Cerebellar nuclear complex (tissue), 1 donor: ENCODE results near the gene ARMC12.
"Not testable (repeated sequence)": the region's sequence is repeated elsewhere in the genome, so short reads cannot be mapped to it uniquely, and the experiment has no call there.

Experiments used
- DNase-seq, 2 experiments: peaks; one replicate each; lab custom pipeline; 2025; lab: John Stamatoyannopoulos, UW

Gene ARMC12

GRCh38 chr6:35736982-35737412, at the start of gene ARMC12:
Gene ARMC12, plus strand, starts transcription at chr6:35737032. Its CDS starts 77 bp downstream, at chr6:35737109.
- DNase-seq: no peak

GRCh38 chr6:35687658-35688604, 48.9 kb upstream of the ARMC12 start:
- DNase-seq: no peak

GRCh38 chr6:35688605-35689322, 48.1 kb upstream of the ARMC12 start, which contains the start of gene FKBP5:
Gene FKBP5, minus strand, starts transcription at chr6:35688915. Its CDS starts 46,091 bp downstream, at chr6:35642824.
- DNase-seq: no peak

GRCh38 chr6:35690006-35690405, 46.8 kb upstream of the ARMC12 start:
- not testable (repeated sequence) for DNase-seq

GRCh38 chr6:35690484-35690883, 46.3 kb upstream of the ARMC12 start:
- DNase-seq: no peak

- DNase-seq: no peak
Observed at GRCh38 chr6:35691027-35691824, 45.6 kb upstream of the ARMC12 start.

- DNase-seq: no peak
Observed at GRCh38 chr6:35694462-35694861, 42.4 kb upstream of the ARMC12 start.

GRCh38 chr6:35698430-35698829, 38.4 kb upstream of the ARMC12 start:
- DNase-seq: not testable (repeated sequence)

- no peak for DNase-seq
Observed at GRCh38 chr6:35698858-35699257, 38.0 kb upstream of the ARMC12 start.

GRCh38 chr6:35703554-35703953, 33.3 kb upstream of the ARMC12 start:
- DNase-seq: no peak

- DNase-seq: no peak
Observed at GRCh38 chr6:35706468-35706867, 30.4 kb upstream of the ARMC12 start.

GRCh38 chr6:35707714-35708407, 29.0 kb upstream of the ARMC12 start:
- no peak for DNase-seq

GRCh38 chr6:35708585-35708984, 28.2 kb upstream of the ARMC12 start:
- no peak for DNase-seq

GRCh38 chr6:35710241-35710847, 26.5 kb upstream of the ARMC12 start:
- no peak for DNase-seq

GRCh38 chr6:35711731-35712130, 25.1 kb upstream of the ARMC12 start:
- DNase-seq: no peak

- no peak for DNase-seq
Observed at GRCh38 chr6:35713006-35713767, 23.6 kb upstream of the ARMC12 start.

GRCh38 chr6:35716798-35717197, 20.0 kb upstream of the ARMC12 start:
- DNase-seq: no peak

GRCh38 chr6:35717449-35718374, 19.1 kb upstream of the ARMC12 start:
- no peak for DNase-seq

GRCh38 chr6:35718375-35718736, 18.5 kb upstream of the ARMC12 start:
- DNase-seq: no peak
